ENCODE measurements around the gene PDE3A. TPM values are rescaled to one million over a fixed set of nuclear protein-coding genes. Genes with fewer than 3 reads are reported as not detected.

Gene PDE3A
- total RNA-seq, 1 experiment from 2014 or later, result 0.36 TPM

DNA sequence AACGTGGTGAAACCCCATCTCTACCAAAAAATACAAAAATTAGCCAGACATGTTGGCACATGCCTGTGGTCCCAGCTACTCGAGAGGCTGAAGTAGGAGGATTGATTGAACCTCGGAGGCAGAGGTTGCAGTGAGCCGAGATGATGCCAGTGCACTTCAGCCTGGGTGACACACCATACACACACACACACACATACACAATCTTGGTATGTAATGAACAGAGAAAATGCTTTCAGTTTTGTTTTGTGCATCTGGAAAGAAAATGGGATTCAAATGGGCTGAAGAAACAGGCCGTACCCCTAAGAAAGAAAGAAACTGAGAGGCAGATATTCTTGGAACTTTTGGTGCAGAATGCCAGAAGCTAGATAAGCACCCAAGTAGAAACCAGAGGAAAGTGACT, 107.2 kb downstream of the PDE3A start:
- DNase-seq, result no peak
- no peaks in the 10 kb centered on the region for H3K27me3 Mint-ChIP-seq (ENCODE audit: insufficient read depth, unreplicated experiment)

DNA sequence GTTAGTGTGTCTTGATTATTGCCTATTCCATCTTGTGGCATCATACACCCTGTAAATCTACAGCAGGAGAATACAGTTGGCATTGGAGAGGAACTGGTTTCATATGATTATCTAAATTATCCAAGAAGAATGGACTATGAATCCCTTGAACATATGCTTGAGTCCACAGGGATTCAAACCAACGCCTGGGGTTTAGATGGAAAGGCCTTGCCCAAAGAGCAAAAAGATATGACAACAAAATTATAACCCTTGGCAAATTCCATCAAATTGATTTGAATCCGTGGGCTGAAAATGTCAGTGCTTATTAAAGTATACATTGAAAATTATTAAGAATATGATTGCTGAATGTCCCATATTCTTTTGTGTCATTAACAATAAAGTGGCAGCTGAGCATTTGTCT, 108.2 kb downstream of the PDE3A start:
- Histone ChIP-seq H3K36me3 (ENCODE audit: control insufficient read depth, insufficient read depth, low read length) (no peaks in the 10 kb centered on the region), H3K4me1 (no peaks in the 10 kb centered on the region), H3K27me3 (replicated peaks; ENCODE audit: control insufficient read depth, insufficient read depth, low read length) (no peaks in the 10 kb centered on the region), H3K4me3 (ENCODE audit: low read depth, low read length) (no peak overlapping the region), H3K9me3 (no peaks in the 10 kb centered on the region)
- Mint-ChIP-seq H3K27me3 (ENCODE audit: insufficient read depth, unreplicated experiment) (no peaks in the 10 kb centered on the region), H3K27ac (ENCODE audit: unreplicated experiment) (no peak overlapping the region), H3K4me3 (ENCODE audit: unreplicated experiment) (no peak overlapping the region), H3K36me3 (ENCODE audit: insufficient read depth, unreplicated experiment) (no peaks in the 10 kb centered on the region), H3K9me3 (ENCODE audit: unreplicated experiment) (no peaks in the 10 kb centered on the region), H3K4me1 (ENCODE audit: low read depth, unreplicated experiment) (no peaks in the 10 kb centered on the region)
- no peak for DNase-seq
- ChIA-PET POLR2A (no interaction called here), CTCF (no interaction called here)
- intact Hi-C loops (cut with micrococcal nuclease; ENCODE audit: unreplicated experiment), result no loop called here
- no TSS peak for BruUV-seq (replicated peaks)
- TF ChIP-seq, protein P1, sequence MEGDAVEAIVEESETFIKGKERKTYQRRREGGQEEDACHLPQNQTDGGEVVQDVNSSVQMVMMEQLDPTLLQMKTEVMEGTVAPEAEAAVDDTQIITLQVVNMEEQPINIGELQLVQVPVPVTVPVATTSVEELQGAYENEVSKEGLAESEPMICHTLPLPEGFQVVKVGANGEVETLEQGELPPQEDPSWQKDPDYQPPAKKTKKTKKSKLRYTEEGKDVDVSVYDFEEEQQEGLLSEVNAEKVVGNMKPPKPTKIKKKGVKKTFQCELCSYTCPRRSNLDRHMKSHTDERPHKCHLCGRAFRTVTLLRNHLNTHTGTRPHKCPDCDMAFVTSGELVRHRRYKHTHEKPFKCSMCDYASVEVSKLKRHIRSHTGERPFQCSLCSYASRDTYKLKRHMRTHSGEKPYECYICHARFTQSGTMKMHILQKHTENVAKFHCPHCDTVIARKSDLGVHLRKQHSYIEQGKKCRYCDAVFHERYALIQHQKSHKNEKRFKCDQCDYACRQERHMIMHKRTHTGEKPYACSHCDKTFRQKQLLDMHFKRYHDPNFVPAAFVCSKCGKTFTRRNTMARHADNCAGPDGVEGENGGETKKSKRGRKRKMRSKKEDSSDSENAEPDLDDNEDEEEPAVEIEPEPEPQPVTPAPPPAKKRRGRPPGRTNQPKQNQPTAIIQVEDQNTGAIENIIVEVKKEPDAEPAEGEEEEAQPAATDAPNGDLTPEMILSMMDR (IDR thresholded peaks at IDR 0.05; ENCODE audit: insufficient read depth in 1 of 2, low read depth in 1 of 2, low read length in 1 of 2, severe bottlenecking in 1 of 2, unreplicated experiment in 1 of 2), result no peak

More for the DNA sequence above, 107.2 kb downstream of the PDE3A start:
- Mint-ChIP-seq H3K9me3 (ENCODE audit: unreplicated experiment) (no peaks in the 10 kb centered on the region), H3K4me3 (ENCODE audit: unreplicated experiment) (no peak overlapping the region), H3K27ac (ENCODE audit: unreplicated experiment) (no peak overlapping the region), H3K36me3 (ENCODE audit: insufficient read depth, unreplicated experiment) (no peaks in the 10 kb centered on the region), H3K4me1 (ENCODE audit: low read depth, unreplicated experiment) (no peaks in the 10 kb centered on the region)
- TF ChIP-seq, protein P1 (IDR thresholded peaks at IDR 0.05; ENCODE audit: insufficient read depth in 1 of 2, low read depth in 1 of 2, low read length in 1 of 2, severe bottlenecking in 1 of 2, unreplicated experiment in 1 of 2), result no peak
- intact Hi-C loops (cut with micrococcal nuclease; ENCODE audit: unreplicated experiment), result no loop called here
- no peaks in the 10 kb centered on the region for H3K27me3 ChIP-seq (replicated peaks; ENCODE audit: control insufficient read depth, insufficient read depth, low read length)
- CTCF ChIA-PET, result no interaction called here
- H3K36me3 ChIP-seq (ENCODE audit: control insufficient read depth, insufficient read depth, low read length), result no peaks in the 10 kb centered on the region
- H3K4me1 ChIP-seq, result no peaks in the 10 kb centered on the region
- no peaks in the 10 kb centered on the region for H3K9me3 ChIP-seq
- H3K4me3 ChIP-seq (ENCODE audit: low read depth, low read length), result no peak overlapping the region
- no TSS peak for BruUV-seq (replicated peaks)
- POLR2A ChIA-PET, result no interaction called here

DNA sequence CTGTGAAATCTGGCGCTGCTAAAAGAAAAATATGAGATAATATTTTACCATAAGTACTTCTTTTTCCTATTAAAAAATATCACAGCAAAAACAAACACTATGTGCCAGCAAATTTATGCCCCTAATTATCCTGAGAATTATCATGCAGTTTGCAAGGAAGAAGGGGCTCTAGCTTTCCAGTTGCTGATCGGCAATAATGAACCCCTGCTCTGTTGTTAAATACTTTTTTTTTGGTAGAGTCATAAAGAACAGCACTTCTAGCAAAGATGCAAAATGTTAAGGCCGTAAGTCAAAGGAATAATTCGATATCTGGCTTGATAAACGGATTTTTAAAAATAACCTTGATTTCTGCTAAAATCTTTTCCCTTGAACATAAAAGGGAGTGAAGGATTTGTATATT, 108.9 kb downstream of the PDE3A start:
- Mint-ChIP-seq H3K4me3 (ENCODE audit: unreplicated experiment) (no peak overlapping the region), H3K27me3 (ENCODE audit: insufficient read depth, unreplicated experiment) (no peaks in the 10 kb centered on the region), H3K36me3 (ENCODE audit: insufficient read depth, unreplicated experiment) (no peaks in the 10 kb centered on the region), H3K9me3 (ENCODE audit: unreplicated experiment) (no peaks in the 10 kb centered on the region), H3K27ac (ENCODE audit: unreplicated experiment) (no peak overlapping the region), H3K4me1 (ENCODE audit: low read depth, unreplicated experiment) (no peaks in the 10 kb centered on the region)
- H3K4me3 ChIP-seq (ENCODE audit: low read depth, low read length), result no peak overlapping the region
- TF ChIP-seq, protein P1 (IDR thresholded peaks at IDR 0.05; ENCODE audit: insufficient read depth in 1 of 2, low read depth in 1 of 2, low read length in 1 of 2, severe bottlenecking in 1 of 2, unreplicated experiment in 1 of 2), result no peak
- intact Hi-C loops (cut with micrococcal nuclease; ENCODE audit: unreplicated experiment), result no loop called here
- H3K27me3 ChIP-seq (replicated peaks; ENCODE audit: control insufficient read depth, insufficient read depth, low read length), result no peaks in the 10 kb centered on the region
- no peak for DNase-seq
- no peaks in the 10 kb centered on the region for H3K36me3 ChIP-seq (ENCODE audit: control insufficient read depth, insufficient read depth, low read length)
- H3K9me3 ChIP-seq, result no peaks in the 10 kb centered on the region
- BruUV-seq (replicated peaks), result no TSS peak
- ChIA-PET CTCF (no interaction called here), POLR2A (no interaction called here)
- H3K4me1 ChIP-seq, result no peaks in the 10 kb centered on the region
